ENCODE measurements around the gene ZNF678.
A peak's percentile ranks its signal among the peaks of the same experiment; 100 is the strongest.
"Not testable (repeated sequence)": the region's sequence is repeated elsewhere in the genome, so short reads cannot be mapped to it uniquely, and the experiment has no call there.

ZNF678 gene

DNA sequence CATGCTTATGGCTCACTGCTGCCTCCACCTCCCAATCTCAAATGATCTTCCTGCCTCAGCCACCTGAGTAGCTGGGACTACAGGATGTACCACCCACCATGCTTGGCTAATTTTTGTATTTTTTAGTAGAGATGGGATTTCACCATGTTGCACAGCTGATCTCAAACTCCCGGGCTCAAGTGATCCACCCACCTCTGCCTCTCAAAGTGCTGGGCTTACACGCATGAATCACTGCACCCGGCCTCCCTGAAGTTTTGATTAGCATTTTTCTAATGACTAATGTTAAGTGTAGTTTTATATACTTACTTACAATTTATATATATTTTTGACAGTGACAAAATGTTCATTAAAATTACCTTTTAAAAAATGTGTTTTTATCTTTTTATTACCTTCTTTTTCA lies 41.1 kb downstream of the ZNF678 start:
- FAIRE-seq = no peak

DNA sequence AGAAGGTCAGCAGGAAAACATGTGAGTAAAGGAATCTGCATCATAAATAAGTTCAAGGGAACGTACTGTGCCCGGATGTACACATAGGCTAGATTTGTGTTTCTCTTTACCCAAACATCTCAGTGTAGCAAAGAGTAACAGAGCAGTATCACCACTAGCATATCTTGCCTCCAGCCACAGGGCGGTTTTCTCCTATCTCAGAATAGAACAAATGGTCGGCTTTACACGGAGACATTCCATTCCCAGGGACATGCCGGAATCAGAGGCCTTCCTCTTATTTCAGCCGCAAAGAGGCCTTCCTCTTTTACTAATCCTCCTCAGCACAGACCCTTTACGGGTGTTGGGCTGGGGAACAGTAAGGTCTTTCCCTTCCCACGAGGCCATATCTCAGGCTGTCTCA lies 42.9 kb downstream of the ZNF678 start:
- FAIRE-seq = not testable (repeated sequence)

DNA sequence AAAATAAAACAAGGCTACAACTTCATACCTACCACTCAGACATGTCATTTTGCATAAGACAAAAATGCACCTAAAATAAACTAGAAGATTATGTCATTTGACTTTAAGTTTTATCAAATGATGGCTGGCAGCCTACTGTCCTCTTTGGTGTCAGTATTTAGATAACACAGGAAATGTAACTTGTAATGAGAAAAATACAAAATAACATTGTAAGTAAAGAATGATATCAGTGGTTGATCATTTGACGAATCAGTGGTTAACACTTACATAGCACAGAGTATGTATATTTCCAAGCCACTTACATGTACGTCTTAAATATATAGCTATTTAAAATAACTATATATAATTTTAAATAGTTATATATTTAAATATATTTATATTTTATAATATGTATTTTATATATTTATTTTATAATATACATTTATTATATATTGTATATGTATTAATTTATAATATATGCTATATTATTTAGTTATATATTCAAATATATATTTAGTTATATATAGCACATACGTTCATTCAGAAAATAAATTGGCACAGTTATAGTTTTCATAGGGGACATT lies 44.1 kb downstream of the ZNF678 start:
- peak; percentile 33 for FAIRE-seq

DNA sequence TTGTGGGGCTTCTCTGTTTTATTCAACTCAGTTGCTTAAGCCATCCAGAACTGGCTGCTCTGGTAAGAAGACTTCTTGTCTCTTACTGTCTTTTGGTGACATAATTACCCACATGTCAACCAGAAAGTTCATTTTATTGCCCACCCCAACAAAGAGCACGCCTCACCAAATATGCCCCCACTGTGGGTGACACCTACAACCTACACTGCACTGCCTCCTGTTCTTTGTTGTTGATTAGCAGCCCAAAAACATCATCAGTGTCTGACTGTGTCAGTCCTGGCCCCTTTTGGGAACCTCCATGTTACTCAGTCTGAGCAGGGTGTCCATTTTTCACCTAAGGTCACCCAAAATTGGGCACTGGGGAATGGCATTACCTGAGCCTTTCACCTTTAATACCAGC lies 49.3 kb downstream of the ZNF678 start:
- FAIRE-seq = no peak

DNA sequence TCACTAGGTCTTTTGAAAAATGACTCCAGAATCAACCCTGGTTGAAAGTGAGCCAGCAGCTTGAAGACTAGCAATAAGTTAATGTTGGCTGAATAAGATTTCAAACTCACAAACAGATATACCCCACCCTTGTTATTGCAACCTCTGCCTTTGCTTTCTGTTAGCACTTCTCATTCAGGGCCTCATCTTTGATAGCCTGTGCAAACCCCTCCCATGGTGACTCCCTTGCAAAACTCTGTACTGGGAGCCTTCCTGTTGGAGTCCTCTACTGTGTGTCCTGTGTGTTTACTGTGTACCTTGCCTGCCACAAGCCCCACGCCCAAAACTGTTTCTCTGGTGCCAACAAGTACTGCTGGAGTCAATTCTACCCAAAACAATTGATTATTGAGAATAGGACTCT lies 50.2 kb downstream of the ZNF678 start:
- FAIRE-seq = no peak

DNA sequence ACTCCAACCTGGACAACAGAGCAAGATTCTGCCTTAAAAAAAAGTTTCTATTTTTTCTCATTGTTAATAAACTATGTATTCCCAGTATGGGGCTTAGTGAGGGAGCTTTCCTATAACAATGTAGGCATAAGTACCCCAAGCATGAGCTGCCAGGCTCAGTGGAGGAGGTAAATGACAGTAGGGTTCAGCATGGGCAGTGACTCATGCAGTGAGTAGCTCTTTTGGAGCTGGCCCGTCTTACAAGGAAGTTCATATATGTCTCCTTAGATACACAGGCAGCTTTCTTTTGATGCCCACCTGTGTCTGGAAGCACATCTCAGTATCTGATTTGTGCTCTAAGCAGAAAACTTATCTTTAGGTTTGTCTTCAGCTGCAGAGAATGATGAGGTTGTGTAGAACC lies 57.9 kb downstream of the ZNF678 start:
- FAIRE-seq = no peak

DNA sequence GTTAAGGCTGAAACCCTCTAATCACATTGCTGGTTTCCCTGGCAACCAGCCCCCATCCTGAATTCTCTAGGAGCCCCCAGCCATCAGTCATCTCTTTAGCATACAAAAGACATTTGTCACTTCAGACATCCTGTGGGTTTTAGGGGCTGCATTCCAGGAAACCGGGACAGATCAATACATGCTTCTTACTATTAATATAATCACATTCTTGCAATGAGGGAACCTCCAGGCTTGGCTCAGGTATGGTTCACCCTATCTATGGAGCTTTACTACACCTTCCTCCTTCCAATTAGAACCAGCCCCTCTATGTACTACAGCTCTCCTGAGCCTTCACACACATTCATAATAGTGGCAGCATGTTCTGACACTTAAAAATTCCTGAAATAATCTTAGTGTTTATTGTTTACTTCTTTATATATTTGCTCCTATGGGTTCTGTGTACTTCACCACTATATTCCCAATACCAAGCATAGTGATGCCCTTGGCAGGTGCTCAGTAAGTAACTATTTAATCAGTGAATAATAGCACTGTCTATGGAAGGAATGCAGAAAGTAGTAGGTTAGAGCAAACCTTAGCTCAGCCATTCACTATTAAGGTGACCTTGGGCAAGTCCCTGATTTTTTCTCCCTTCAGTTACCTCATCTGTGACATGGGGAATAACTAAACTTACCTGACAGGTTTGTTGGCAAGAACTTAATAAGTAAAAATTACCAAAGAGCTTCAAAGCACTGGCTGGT lies 59.6 kb downstream of the ZNF678 start:
- FAIRE-seq = no peak

DNA sequence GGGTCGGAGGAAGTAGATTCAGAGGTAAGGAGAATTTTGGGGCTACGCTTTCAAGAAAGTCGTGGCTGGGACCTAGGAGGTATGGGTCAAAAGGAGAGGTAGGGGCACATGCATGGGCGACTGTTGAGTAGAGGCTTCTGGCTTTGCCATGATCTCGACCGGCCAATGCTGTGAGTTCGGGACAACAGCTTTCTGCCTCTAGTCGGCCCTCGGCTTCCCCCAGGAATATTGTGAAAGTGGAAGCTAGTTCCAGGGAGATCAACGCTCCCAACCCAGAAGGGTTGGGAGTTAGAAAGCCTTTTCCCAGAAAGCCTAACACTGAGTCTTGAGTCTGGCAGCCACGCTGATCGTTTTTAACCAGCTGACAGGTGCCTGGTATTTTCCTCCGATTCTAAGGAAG lies 69.0 kb downstream of the ZNF678 start:
- FAIRE-seq = no peak

DNA sequence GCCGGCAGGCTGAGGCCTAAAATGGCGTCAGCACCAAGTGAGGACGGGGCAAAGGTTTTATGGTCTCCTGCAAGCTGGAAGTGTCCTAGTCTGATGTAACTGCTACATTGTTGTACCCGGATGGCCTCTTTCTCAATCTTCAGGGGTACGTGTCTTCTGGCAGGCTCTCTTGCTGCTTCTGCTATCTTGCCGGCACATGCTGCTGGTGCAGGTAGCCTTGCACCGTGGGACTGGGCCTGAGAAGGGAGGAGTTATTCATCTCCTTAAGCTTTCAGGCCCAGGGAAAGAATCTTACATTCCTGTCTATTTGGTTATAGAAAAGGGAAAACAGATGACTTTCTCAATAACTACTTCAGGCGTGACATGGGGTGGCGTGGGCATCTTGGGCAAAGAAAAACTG lies 72.2 kb downstream of the ZNF678 start:
- FAIRE-seq = no peak

DNA sequence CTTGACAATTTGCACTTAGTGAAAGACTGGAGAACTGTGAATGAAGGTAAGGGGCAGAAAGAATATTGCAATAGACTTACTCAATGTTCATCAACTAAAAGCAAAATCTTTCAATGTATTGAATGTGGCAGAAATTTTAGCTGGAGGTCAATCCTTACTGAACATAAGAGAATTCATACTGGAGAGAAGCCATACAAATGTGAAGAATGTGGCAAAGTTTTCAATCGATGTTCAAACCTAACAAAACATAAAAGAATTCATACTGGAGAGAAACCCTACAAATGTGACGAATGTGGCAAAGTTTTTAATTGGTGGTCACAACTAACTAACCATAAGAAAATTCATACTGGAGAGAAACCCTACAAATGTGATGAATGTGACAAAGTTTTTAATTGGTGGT lies 91.1 kb downstream of the ZNF678 start:
- FAIRE-seq = no peak

DNA sequence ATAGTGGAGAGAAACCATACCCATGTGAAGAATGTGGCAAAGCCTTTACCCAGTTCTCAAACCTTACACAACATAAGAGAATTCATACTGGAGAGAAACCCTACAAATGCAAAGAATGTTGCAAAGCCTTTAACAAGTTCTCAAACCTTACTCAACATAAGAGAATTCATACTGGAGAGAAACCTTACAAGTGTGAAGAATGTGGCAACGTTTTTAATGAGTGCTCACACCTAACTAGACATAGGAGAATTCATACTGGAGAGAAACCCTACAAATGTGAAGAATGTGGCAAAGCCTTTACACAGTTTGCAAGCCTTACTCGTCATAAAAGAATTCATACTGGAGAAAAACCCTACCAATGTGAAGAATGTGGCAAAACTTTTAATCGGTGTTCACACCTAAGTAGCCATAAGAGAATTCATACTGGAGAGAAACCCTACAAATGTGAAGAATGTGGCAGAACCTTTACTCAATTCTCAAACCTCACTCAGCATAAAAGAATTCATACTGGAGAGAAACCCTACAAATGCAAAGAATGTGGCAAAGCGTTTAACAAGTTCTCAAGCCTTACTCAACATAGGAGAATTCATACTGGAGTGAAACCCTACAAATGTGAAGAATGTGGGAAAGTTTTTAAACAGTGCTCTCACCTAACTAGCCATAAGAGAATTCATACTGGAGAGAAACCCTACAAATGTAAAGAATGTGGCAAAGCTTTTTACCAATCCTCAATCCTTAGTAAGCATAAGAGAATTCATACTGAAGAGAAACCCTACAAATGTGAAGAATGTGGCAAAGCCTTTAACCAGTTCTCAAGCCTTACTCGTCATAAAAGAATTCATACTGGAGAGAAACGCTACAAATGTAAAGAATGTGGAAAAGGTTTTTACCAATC lies 91.7 kb downstream of the ZNF678 start:
- no peak for FAIRE-seq

DNA sequence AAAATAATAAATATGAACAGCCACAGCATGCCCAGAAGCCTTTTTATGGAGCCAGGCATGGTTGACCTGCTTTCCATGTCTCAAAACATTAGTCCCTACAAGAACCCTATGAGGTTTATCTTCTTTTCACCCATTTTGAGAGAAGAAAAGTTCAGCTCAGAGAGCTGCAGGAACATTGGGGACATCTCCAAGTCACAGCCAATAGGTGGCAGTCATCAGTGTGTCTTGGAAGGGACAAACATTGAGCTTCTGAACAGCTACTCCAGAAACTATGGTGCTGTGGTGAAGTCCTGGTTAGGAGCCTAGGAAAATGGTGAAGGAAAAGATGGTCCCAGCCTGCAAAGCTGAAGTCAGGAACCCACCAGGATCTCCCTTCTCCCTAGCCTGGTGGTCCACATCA lies 98.1 kb downstream of the ZNF678 start:
- FAIRE-seq = no peak

DNA sequence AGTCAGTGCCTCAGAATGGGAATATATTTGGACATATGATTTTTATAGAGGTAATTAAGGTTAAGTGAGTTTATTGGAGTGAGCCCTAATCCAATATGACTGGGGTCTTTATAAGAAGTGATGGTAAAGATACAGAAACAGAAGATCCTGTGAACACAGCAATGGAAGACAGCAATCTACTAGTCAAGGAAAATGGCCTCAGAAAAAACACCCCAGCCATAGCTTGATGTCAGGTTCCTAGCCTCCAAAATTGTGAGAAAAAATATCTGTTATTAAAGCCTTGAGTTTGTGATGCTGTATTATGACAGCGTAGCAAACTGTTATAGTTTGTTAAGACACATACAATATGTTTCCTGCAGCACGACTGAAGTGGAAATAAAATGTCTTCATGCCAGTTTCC lies 99.6 kb downstream of the ZNF678 start:
- FAIRE-seq = no peak

DNA sequence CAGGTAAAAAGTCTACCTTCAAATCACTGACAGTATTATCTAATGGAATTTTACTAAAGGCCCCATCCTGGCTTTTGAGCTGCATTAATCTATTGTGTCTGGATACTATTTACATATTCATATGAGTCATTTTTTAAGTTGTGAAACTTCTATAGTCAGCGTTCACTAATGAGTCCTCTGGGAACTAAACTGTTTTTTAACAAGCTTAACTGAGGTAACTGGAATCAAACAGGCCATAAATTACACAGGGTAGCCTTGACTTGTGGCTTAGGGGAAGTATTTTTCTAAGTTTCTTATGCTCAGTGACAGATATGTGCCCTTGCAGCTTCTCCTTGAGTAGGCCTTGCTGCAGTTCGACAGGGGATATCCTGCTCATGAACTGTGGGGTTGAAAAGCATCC lies 102.9 kb downstream of the ZNF678 start:
- FAIRE-seq = no peak

DNA sequence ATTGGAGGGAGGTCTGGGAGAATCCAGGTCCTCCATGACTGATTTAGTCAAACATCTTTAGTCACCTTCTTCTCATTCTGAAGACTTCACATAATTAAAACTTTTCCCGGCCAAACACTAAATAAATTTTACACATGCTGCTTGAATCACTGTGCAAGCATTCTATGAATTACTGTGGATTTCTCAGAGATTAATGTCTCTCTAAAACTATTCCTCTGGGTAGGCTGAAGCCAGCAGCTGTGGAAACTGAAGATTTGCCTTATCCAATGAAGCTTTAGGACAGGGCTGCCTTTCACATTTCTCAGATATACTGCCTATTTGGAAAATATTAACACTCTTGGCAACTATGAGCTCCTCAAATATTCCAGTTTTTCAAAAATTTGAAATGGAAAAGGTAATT lies 110.1 kb downstream of the ZNF678 start:
- no peak for FAIRE-seq

DNA sequence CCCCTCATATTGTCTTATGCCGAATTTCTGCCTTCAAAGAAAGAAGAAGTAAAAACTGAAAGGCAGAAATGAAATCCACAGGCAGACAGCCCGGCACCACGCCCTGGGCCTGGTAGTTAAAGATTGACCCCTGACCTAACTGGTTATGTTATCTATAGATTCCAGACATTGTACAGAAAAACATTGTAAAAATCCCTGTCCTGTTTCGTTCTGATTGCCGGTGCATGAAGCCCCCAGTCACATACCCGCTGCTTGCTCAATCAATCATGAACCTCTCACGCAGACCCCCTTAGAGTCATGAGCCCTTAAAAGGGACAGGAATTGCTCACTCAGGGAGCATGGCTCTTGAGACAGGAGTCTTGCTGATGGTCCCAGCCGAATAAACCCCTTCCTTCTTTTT lies 122.5 kb downstream of the ZNF678 start:
- FAIRE-seq = no peak

DNA sequence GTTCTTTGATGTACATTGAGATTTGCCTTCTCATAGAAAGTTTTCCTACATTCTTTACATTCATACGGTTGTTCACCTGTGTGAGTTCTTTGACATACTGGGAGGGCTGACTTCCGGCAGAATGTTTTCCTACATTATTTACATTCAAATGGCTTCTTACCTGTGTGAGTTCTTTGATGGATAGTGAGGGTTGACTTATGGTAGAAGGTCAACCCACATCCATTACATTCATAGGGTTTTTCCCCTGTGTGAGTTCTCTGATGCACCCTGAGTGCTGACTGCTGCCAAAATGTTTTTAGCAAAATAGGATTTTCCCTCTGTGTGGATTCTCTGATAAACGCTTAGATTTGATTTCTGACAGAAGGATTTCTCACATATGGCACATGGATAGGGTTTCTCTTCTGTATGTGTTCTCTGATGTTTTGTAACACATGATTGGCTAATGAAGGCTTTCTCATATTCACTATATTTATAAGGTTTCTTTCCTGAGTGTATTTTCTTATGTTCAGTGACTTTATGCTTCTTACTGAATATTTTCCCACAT lies 134.0 kb downstream of the ZNF678 start:
- no peak for FAIRE-seq

DNA sequence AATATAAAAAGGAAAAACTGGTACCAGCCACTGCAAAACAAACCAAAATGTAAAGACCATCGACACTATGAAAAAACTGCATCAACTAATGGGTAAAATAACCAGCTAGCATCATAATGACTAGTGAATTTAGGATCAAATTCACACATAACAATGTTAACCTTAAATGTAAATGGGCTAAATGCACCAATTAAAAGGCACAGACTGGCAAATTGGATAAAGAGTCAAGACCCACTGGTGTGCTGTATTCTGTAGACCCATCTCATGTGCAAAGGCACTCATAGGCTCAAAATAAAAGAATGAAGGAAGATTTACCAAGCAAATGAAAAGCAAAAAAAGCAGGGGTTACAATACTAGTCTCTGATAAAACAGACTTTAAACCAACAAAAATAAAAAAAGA lies 138.3 kb downstream of the ZNF678 start:
- FAIRE-seq = not testable (repeated sequence)

DNA sequence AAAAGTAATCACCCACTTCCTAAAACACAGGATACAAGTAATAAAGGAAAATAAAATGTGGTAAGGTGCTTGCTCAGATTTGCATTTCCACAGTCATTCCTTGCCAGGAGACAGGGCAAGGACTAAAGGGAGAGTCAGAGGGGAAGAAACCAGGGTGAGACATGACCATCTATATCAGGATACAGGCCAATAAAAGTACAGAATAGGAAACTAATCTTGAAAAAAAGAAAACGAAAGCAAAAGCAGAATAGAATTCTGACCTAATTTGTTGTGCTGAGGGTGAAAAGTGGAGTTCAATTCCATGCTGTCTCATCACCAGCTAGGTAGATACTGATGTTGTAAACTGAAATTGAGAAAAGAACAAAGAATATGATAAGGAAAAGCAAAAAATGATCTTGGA lies 144.5 kb downstream of the ZNF678 start:
- no peak for FAIRE-seq

DNA sequence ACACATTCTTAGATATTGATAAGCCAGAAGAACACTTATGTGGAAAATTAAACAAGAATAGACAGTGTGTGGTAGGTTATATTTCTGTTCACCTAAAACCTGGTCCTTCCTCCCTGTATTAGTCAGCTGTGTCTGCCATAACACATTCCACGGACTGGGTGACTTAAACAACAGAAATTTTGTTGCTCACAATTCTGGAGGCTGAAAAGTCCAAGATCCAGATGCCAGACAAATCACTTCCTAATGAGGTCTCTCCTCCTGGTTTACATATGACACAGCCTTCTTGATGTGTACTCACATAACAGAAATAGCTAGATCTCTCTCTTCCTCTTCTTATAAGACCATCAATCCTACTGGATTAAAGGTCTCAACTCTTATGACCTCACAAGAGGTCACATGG lies 146.1 kb downstream of the ZNF678 start:
- no peak for FAIRE-seq

DNA sequence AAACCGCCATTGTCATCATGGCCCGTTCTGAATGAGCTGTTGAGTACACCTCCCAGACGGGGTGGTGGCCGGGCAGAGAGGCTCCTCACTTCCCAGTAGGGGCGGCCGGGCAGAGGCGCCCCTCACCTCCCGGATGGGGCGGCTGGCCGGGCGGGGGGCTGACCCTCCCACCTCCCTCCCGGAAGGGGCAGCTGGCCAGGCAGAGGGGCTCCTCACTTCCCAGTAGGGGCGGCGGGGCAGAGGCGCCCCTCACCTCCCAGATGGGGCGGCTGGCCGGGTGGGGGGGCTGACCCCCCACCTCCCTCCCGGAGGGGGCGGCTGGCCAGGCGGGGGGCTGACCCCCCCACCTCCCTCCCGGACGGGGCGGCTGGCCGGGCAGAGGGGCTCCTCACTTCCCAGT lies 147.1 kb downstream of the ZNF678 start:
- not testable (repeated sequence) for FAIRE-seq

DNA sequence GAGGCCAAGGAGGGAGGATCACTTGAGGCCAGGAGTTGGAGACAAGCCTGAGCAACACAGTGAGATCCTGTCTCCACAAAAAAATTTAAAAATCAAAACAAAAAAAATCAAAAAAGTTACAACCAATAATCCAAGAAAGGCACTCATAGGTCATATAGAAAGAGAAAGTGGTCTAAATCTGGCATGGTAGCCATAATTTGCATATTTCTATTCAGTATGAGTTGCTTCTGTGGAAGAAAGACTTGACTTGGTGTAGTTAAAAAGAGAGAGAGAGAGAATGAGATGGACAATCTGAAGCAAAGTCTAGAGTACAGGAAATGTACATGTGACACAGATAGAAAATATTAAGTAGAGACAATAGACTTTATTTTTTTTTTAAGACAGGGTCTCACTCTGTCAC lies 149.3 kb downstream of the ZNF678 start:
- no peak for FAIRE-seq

DNA sequence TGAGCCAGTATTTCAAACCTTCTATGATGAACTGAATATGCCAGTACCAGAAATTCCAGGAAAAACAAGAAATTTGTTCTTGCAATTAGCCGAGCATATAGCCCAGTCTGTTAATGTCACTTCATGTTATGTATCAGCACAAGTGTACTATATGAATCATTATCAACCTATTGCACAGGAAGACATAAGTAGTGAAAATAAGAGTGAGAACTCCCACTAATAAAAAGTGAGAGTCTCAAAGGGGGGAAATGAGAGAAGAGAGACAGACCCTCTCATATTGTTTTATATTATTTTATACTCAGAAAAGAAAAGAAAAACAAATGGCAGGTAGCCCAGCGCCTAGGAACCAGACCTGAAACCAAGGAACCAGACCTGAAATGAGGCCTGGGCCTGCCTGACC lies 155.6 kb downstream of the ZNF678 start:
- FAIRE-seq = no peak

DNA sequence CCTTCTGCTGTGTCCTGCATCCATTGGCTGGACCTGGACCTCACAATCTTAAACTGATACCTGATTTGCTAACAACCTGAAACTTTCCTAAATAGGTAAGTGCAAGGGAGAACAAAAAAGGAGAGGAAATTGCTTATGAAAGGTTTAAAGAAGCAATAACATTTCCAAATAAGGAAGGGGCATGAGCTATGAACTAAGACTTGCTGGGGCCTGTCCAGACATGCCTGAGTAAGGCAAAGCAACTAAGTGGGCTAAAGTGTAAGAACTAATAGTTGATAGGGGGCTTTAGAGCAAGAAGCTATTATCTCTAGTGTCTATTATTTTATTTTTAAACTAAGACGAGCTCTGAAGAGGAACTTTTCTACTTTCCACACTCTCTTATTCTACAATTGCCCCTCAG lies 160.1 kb downstream of the ZNF678 start:
- FAIRE-seq = no peak

Data from endometrium (tissue), 2 donors.